HepG2 (cell line): Measurements from ENCODE around the gene STX5. TPM values are rescaled to one million over a fixed set of nuclear protein-coding genes. Genes with fewer than 3 reads are reported as not detected.

Experiments used
- ADNP ChIP-seq: sonication (generic); formaldehyde crosslinking; IDR thresholded peaks from 2 replicates; pipeline ENCODE4 v1.4.0; 2020; ENCODE audit warnings: missing genetic modification reagents
- ARNTL ChIP-seq: sonication (generic); formaldehyde crosslinking; IDR thresholded peaks from 2 replicates; pipeline ENCODE4 v1.4.0; 2020; ENCODE audit warnings: mild to moderate bottlenecking, missing genetic modification reagents
- ATF4 ChIP-seq, 2 experiments: fragments of 450-650 bp in 1 of 2; sonication (generic) in 1 of 2; formaldehyde crosslinking; IDR thresholded peaks; 2 replicates each; pipeline versions ENCODE4 v1.5.0 to v1.8.0; 2020 to 2022; ENCODE audit warnings: mild to moderate bottlenecking in 1 of 2, missing genetic modification reagents in 1 of 2
- CENPT ChIP-seq: sonication (generic); formaldehyde crosslinking; IDR thresholded peaks from 2 replicates; pipeline ENCODE4 v1.8.0; 2022; ENCODE audit warnings: low read depth, mild to moderate bottlenecking, moderate library complexity, missing genetic modification reagents
- CREB1 ChIP-seq, 2 experiments: fragments of 450-650 bp in 1 of 2; IDR thresholded peaks; 2 replicates each; pipeline ENCODE4 v1.6.1; 2016 to 2017; ENCODE audit warnings: control low read depth in 1 of 2, mild to moderate bottlenecking in 1 of 2, missing compliant biosample characterization in 1 of 2, missing genetic modification characterization in 1 of 2
- DPF2 ChIP-seq: sonication (generic); formaldehyde crosslinking; IDR thresholded peaks from 2 replicates; pipeline ENCODE4 v1.4.0; 2020; ENCODE audit warnings: mild to moderate bottlenecking, low read depth, missing genetic modification reagents, borderline replicate concordance
- EP300 ChIP-seq, 3 experiments: sonication (generic) in 1 of 3; formaldehyde crosslinking in 1 of 3; IDR thresholded peaks; 2 replicates each; pipeline versions ENCODE4 v1.5.1 to v1.6.1; 2011 to 2020; ENCODE audit warnings: low read depth in 2 of 3, low read length in 2 of 3, borderline replicate concordance in 1 of 3, improper control_type of control experiment in 1 of 3, mild to moderate bottlenecking in 1 of 3, missing genetic modification reagents in 1 of 3, moderate library complexity in 1 of 3
- KLF15 ChIP-seq: sonication (generic); formaldehyde crosslinking; IDR thresholded peaks from 2 replicates; pipeline ENCODE4 v1.8.1; 2023; ENCODE audit warnings: borderline replicate concordance, mild to moderate bottlenecking, inconsistent platforms, missing genetic modification reagents, mixed read lengths
- MED13 ChIP-seq: sonication (generic); formaldehyde crosslinking; IDR thresholded peaks from 2 replicates; pipeline ENCODE4 v1.5.0; 2020; ENCODE audit warnings: missing genetic modification reagents
- SAFB2 ChIP-seq: sonication (generic); formaldehyde crosslinking; IDR thresholded peaks from 2 replicates; pipeline ENCODE4 v1.5.1; 2020; ENCODE audit warnings: missing genetic modification reagents, low read depth, mild to moderate bottlenecking, borderline replicate concordance
- SP140L ChIP-seq: sonication (generic); formaldehyde crosslinking; IDR thresholded peaks from 2 replicates; pipeline ENCODE4 v1.4.0; 2020; ENCODE audit warnings: missing genetic modification reagents, borderline replicate concordance
- TBP ChIP-seq: sonication (generic); formaldehyde crosslinking; IDR thresholded peaks from 2 replicates; pipeline ENCODE4 v1.5.0; 2020; ENCODE audit warnings: missing genetic modification reagents
- ZKSCAN5 ChIP-seq: sonication (generic); formaldehyde crosslinking; IDR thresholded peaks from 2 replicates; pipeline ENCODE4 v1.5.1; 2020; ENCODE audit warnings: mild to moderate bottlenecking, missing genetic modification reagents
- ZNF441 ChIP-seq: sonication (generic); formaldehyde crosslinking; IDR thresholded peaks from 2 replicates; pipeline ENCODE4 v1.7.0; 2021; ENCODE audit warnings: missing genetic modification reagents, borderline replicate concordance
- ZNF619 ChIP-seq: sonication (generic); formaldehyde crosslinking; IDR thresholded peaks from 2 replicates; pipeline ENCODE4 v1.4.0; 2020; ENCODE audit warnings: mild to moderate bottlenecking, missing genetic modification reagents
- ZNF746 ChIP-seq: sonication (generic); formaldehyde crosslinking; IDR thresholded peaks from 2 replicates; pipeline ENCODE4 v1.8.0; 2022; ENCODE audit warnings: mild to moderate bottlenecking, missing genetic modification reagents
- polyA plus RNA-seq, 8 experiments: library from polyadenylated mRNA; depleted of rRNA in 3 of 8; stranded (reverse) in 7 of 8; unstranded in 1 of 8; fragments of >200 nt; fragmentation: Illumina TruSeq in 4 of 8; extraction: Trizol in 4 of 8; gene quantifications; 2 replicates each; pipeline versions ENCODE4 v1.2.1 to v1.2.3, GENCODE V29; 2011 to 2016; ENCODE audit warnings: low read depth in 4 of 8, missing spikeins in 1 of 8, mixed read lengths in 1 of 8; ENCODE audit not compliant: insufficient read depth in 1 of 8
- total RNA-seq, 5 experiments: library from RNA; depleted of rRNA; stranded (reverse); fragments of >200 nt; fragmentation: Illumina TruSeq; extraction: Trizol; gene quantifications; 2 replicates each; pipeline ENCODE4 v1.2.3, GENCODE V29; 2016; ENCODE audit warnings: low read depth in 1 of 5
- TF ChIP-seq, protein P1 (sequence below): sonication (generic); formaldehyde crosslinking; IDR thresholded peaks from 2 replicates; pipeline ENCODE4 v1.4.0; 2020; ENCODE audit warnings: missing genetic modification reagents
- TF ChIP-seq, protein P2 (sequence below): sonication (generic); formaldehyde crosslinking; IDR thresholded peaks from 2 replicates; pipeline ENCODE4 v1.5.0; 2020; ENCODE audit warnings: missing genetic modification reagents

The STX5 gene
- total and polyA plus RNA-seq, 2 of the 13 experiments (the other 11 are each of a cell fraction or from before 2014, with no cell fraction given): 26.9 to 30.0 TPM

DNA sequence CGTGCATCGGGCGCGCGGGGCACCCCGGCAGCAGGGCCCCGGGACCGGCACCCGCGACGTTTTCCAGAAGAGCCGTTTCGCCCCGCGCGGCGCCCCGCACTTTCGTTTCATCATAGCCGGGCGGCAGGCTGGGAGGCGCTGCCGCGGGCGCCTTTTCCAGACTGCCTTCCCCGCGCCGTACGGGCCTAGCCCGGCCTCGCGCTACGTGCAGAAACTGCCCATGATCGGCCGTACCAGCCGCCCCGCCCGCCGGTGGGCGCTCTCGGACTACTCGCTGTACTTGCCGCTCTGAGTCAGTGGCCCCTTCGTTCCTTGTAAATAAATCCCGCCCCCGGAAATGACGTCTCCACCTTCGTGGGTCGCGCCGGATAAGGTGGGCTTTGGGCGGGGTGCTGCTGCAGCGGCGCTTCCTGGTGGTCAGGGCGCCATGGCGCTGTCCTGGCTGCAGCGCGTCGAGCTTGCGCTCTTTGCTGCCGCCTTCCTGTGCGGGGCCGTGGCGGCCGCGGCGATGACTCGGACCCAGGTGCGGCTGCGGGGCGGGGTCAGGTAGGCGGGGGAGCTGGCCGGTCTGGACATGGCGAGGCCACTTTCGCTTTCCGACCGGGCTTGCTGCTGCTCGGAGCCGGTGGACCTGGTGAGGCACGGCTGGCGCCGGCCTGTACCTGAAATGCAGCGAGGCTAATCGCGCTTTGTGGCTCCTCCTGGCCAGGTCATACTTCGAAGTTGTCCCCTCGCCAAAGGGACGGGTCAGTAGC, 44.7 kb downstream of the STX5 start, which contains the start of gene TMEM179B (continued):
- TF ChIP-seq, protein P1, sequence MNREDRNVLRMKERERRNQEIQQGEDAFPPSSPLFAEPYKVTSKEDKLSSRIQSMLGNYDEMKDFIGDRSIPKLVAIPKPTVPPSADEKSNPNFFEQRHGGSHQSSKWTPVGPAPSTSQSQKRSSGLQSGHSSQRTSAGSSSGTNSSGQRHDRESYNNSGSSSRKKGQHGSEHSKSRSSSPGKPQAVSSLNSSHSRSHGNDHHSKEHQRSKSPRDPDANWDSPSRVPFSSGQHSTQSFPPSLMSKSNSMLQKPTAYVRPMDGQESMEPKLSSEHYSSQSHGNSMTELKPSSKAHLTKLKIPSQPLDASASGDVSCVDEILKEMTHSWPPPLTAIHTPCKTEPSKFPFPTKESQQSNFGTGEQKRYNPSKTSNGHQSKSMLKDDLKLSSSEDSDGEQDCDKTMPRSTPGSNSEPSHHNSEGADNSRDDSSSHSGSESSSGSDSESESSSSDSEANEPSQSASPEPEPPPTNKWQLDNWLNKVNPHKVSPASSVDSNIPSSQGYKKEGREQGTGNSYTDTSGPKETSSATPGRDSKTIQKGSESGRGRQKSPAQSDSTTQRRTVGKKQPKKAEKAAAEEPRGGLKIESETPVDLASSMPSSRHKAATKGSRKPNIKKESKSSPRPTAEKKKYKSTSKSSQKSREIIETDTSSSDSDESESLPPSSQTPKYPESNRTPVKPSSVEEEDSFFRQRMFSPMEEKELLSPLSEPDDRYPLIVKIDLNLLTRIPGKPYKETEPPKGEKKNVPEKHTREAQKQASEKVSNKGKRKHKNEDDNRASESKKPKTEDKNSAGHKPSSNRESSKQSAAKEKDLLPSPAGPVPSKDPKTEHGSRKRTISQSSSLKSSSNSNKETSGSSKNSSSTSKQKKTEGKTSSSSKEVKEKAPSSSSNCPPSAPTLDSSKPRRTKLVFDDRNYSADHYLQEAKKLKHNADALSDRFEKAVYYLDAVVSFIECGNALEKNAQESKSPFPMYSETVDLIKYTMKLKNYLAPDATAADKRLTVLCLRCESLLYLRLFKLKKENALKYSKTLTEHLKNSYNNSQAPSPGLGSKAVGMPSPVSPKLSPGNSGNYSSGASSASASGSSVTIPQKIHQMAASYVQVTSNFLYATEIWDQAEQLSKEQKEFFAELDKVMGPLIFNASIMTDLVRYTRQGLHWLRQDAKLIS (CRISPR knock-in tag): no peak
- TF ChIP-seq CREB1 (IDR thresholded peaks at IDR 0.05): peak; percentile 94
- TF ChIP-seq CREB1 (CRISPR knock-in tag; IDR thresholded peaks at IDR 0.05): peak; percentile 97
- peak; percentile 83 for TF ChIP-seq MED13
- peak in 1 of 2 experiments; percentile 62; a peak in 1 of 4 replicates for TF ChIP-seq ATF4 (CRISPR knock-in tag; IDR thresholded peaks at IDR 0.05)
- TF ChIP-seq ADNP (CRISPR knock-in tag): no peak
- no peak; a peak in 1 of 4 replicates for TF ChIP-seq EP300 (IDR thresholded peaks at IDR 0.05; ENCODE audit: low read depth in 2 of 2, low read length in 2 of 2)
- TF ChIP-seq EP300 (CRISPR knock-in tag; IDR thresholded peaks at IDR 0.05; ENCODE audit: borderline replicate concordance): 0 out of 2 replicates have a peak, but pooled peaks have one; percentile 21
- TF ChIP-seq DPF2 (CRISPR knock-in tag): no peak
- no peak for TF ChIP-seq ZKSCAN5 (CRISPR knock-in tag)
- TF ChIP-seq SP140L (CRISPR knock-in tag): no peak
- peak; percentile 99 for TF ChIP-seq SAFB2 (CRISPR knock-in tag)
- TF ChIP-seq CENPT (CRISPR knock-in tag): peak; percentile 51; the same call in 1 of the 2 replicates
- TF ChIP-seq ZNF746: no peak
- peak; percentile 35; the same call in 1 of the 2 replicates for TF ChIP-seq KLF15 (CRISPR knock-in tag)
- TF ChIP-seq ARNTL (CRISPR knock-in tag): peak; percentile 61; the same call in 1 of the 2 replicates
- TF ChIP-seq ZNF441: no peak
- TF ChIP-seq, protein P2, sequence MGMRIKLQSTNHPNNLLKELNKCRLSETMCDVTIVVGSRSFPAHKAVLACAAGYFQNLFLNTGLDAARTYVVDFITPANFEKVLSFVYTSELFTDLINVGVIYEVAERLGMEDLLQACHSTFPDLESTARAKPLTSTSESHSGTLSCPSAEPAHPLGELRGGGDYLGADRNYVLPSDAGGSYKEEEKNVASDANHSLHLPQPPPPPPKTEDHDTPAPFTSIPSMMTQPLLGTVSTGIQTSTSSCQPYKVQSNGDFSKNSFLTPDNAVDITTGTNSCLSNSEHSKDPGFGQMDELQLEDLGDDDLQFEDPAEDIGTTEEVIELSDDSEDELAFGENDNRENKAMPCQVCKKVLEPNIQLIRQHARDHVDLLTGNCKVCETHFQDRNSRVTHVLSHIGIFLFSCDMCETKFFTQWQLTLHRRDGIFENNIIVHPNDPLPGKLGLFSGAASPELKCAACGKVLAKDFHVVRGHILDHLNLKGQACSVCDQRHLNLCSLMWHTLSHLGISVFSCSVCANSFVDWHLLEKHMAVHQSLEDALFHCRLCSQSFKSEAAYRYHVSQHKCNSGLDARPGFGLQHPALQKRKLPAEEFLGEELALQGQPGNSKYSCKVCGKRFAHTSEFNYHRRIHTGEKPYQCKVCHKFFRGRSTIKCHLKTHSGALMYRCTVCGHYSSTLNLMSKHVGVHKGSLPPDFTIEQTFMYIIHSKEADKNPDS (CRISPR knock-in tag): 0 out of 2 replicates have a peak, but pooled peaks have one; percentile 50
- TF ChIP-seq TBP (CRISPR knock-in tag): peak; percentile 28; the same call in 1 of the 2 replicates
- TF ChIP-seq ZNF619 (CRISPR knock-in tag): peak; percentile 81; the same call in 1 of the 2 replicates
